D721Med (cell line): ENCODE results near the gene GGNBP2.

Source experiments
- DNase-seq: peaks from one replicate; pipeline ENCODE4 v3.0.0; 2011; ENCODE audit warnings: low spot score; ENCODE audit not compliant: insufficient read length
- FAIRE-seq: peaks from 2 replicates; lab custom pipeline; 2011; peaks lifted over from hg19 to GRCh38; lab: Jason Lieb, UNC
- CTCF ChIP-seq: IDR thresholded peaks from 2 replicates; pipeline ENCODE4 v1.5.1; 2012; ENCODE audit warnings: mild to moderate bottlenecking, control low read depth; ENCODE audit not compliant: insufficient read depth; ENCODE audit errors: missing control alignments

The GGNBP2 gene

GRCh38 chr17:36616061-36617029, 71.6 kb downstream of the GGNBP2 start:
- no peak for FAIRE-seq
- no peak for DNase-seq
- TF ChIP-seq CTCF, result no peak

GRCh38 chr17:36617773-36618172, 73.1 kb downstream of the GGNBP2 start:
- DNase-seq, result no peak
- no peak for TF ChIP-seq CTCF
- FAIRE-seq, result no peak

GRCh38 chr17:36623281-36623680, 78.6 kb downstream of the GGNBP2 start:
- no peak for TF ChIP-seq CTCF
- DNase-seq, result no peak

GRCh38 chr17:36625188-36625587, 80.5 kb downstream of the GGNBP2 start:
- no peak for TF ChIP-seq CTCF
- DNase-seq, result no peak
- no peak for FAIRE-seq

More at GRCh38 chr17:36623281-36623680, 78.6 kb downstream of the GGNBP2 start:
- FAIRE-seq, result no peak

- no peak for FAIRE-seq
Measured at GRCh38 chr17:36627101-36627500, 82.4 kb downstream of the GGNBP2 start.

GRCh38 chr17:36628576-36628975, 83.9 kb downstream of the GGNBP2 start:
- no peak for FAIRE-seq
- no peak for TF ChIP-seq CTCF
- DNase-seq, result no peak

More at GRCh38 chr17:36627101-36627500, 82.4 kb downstream of the GGNBP2 start:
- DNase-seq, result no peak
- TF ChIP-seq CTCF, result no peak

GRCh38 chr17:36629252-36629847, 84.6 kb downstream of the GGNBP2 start:
- TF ChIP-seq CTCF, result peak; percentile 99
- DNase-seq, result peak; percentile 56
- FAIRE-seq, result no peak
